Aorta (tissue), 5 donors: ENCODE data around the gene RPL18. TPM values are rescaled to one million over a fixed set of nuclear protein-coding genes. Genes with fewer than 3 reads are reported as not detected.
"Not testable (repeated sequence)": the region's sequence is repeated elsewhere in the genome, so short reads cannot be mapped to it uniquely, and the experiment has no call there.

Source experiments
- ATAC-seq: fragments of 200-7000 bp; cut with Tn5 transposase; one replicate; pipeline ENCODE4 v1.9.1; 2022; ENCODE audit warnings: moderate library complexity; ENCODE audit not compliant: low FRiP score
- DNase-seq, 2 donors: peaks; one replicate each; pipeline ENCODE4 v3.0.0-alpha.2; 2020
- H3K27ac ChIP-seq, 2 donors: one replicate each; pipeline ENCODE4 v1.5.1; 2013; ENCODE audit warnings: low read length in 2 of 2, mild to moderate bottlenecking in 2 of 2, moderate library complexity in 2 of 2, control low read depth in 1 of 2, inconsistent platforms in 1 of 2, low read depth in 1 of 2
- H3K27me3 ChIP-seq, 2 donors: one replicate each; pipeline ENCODE4 v1.6.1; 2013; ENCODE audit warnings: control low read depth in 1 of 2, low read length in 1 of 2, mild to moderate bottlenecking in 1 of 2, moderate library complexity in 1 of 2; ENCODE audit not compliant: insufficient read depth in 2 of 2, control insufficient read depth in 1 of 2
- H3K36me3 ChIP-seq, 2 donors: one replicate each; pipeline ENCODE4 v1.6.1; 2013; ENCODE audit warnings: control low read depth in 1 of 2, low read length in 1 of 2, mild to moderate bottlenecking in 1 of 2; ENCODE audit not compliant: insufficient read depth in 2 of 2, control insufficient read depth in 1 of 2
- H3K4me1 ChIP-seq, 2 donors: one replicate each; pipeline ENCODE4 v1.6.1; 2013; ENCODE audit warnings: low read length in 2 of 2, control low read depth in 1 of 2, mild to moderate bottlenecking in 1 of 2, moderate library complexity in 1 of 2; ENCODE audit not compliant: insufficient read depth in 2 of 2, control insufficient read depth in 1 of 2
- H3K4me3 ChIP-seq, 2 donors: one replicate each; pipeline ENCODE4 v1.5.1; 2013; ENCODE audit warnings: low read length in 2 of 2, control low read depth in 1 of 2, mild to moderate bottlenecking in 1 of 2
- H3K9me3 ChIP-seq: one replicate; pipeline ENCODE4 v1.6.1; 2013; ENCODE audit warnings: mild to moderate bottlenecking, low read length; ENCODE audit not compliant: control insufficient read depth
- WGBS, 2 donors: extraction: QIAGEN DNeasy Blood & Tissue Kit; methylation state at CpG; one replicate each; pipeline ENCODE4 v1.1.7; 2013; 5-methylcytosine and 5-hydroxymethylcytosine counted together
- intact Hi-C, 2 donors: fragments of 100-400 bp; cut with DNase I; formaldehyde crosslinking; loops; one replicate each; pipeline versions ENCODE4 v1.14.2 to v1.15.0; 2022
- polyA plus RNA-seq, 2 donors: library from polyadenylated mRNA; stranded (reverse); fragments of 200-250 nt; gene quantifications; one replicate each; pipeline ENCODE4 v1.2.3, GENCODE V29; 2013
- total RNA-seq, 2 donors: library from RNA; stranded (reverse); fragmentation: NEBNext Ultra II Directional; extraction: Animal tissue kit (Norgen Biotek cat#: 25700); gene quantifications; one replicate each; pipeline ENCODE4 v1.2.1, GENCODE V29; 2021
- donor health status: healthy with polysubstance abuse.
- donor health status: Bipolar disorder and iron deficiency.
- donor health status: DM: no; HTN: no; CAD: no.
- donor health status: DM: no; HTN: no; CAD: no.
- donor health status: DM: yes; HTN: yes; CAD: no.

RPL18 gene
- total and polyA plus RNA-seq, 4 donors, result 900 to 2,376 (median 1,541) TPM

GRCh38 chr19:48635263-48635965, 16.4 kb upstream of the RPL18 start:
- Histone ChIP-seq H3K27ac (peak overlapping the region; percentile 31 to 96), H3K9me3 (no peaks in the 10 kb centered on the region), H3K36me3 (no peaks in the 10 kb centered on the region), H3K27me3 (no peaks in the 10 kb centered on the region), H3K4me3 (peak overlapping the region; percentile 34 to 81), H3K4me1 (no peaks in the 10 kb centered on the region)
- ATAC-seq (peak; percentile 60), DNase-seq (peak; percentile 78 to 90)
- WGBS, 2 donors, result 1% methylated on average over 43 to 67 of the region's 67 CpGs
- intact Hi-C loops, result loop anchor here in 1 of 2 donors (10.0 kb wide), 1 partner anchor 1361 kb away; the partner anchor contains the start of gene INAFM1

GRCh38 chr19:48634424-48635262, 15.7 kb upstream of the RPL18 start:
- DNase-seq, result peak; percentile 98
- ATAC-seq, result peak; percentile 73
- no peaks in the 10 kb centered on the region for H3K36me3 ChIP-seq
- WGBS, 2 donors, result 5 to 6% methylated on average over 34 to 37 of the region's 37 CpGs
- no peaks in the 10 kb centered on the region for H3K4me1 ChIP-seq
- H3K4me3 ChIP-seq, result no peak overlapping the region
- H3K9me3 ChIP-seq, result no peaks in the 10 kb centered on the region
- intact Hi-C loops, result loop anchor here in 1 of 2 donors (10.0 kb wide), 1 partner anchor 1360 kb away; the partner anchor contains the start of gene INAFM1
- H3K27me3 ChIP-seq, result no peaks in the 10 kb centered on the region
- peak overlapping the region; percentile 31 to 96 for H3K27ac ChIP-seq

GRCh38 chr19:48634036-48634342, 15.0 kb upstream of the RPL18 start:
- Histone ChIP-seq H3K27me3 (no peaks in the 10 kb centered on the region), H3K36me3 (no peaks in the 10 kb centered on the region), H3K9me3 (no peaks in the 10 kb centered on the region), H3K27ac (peak overlapping the region in 1 of 2 donors; percentile 20), H3K4me1 (no peaks in the 10 kb centered on the region), H3K4me3 (no peak overlapping the region)
- 39 to 43% methylated on average over 7 of the region's 7 CpGs for WGBS, 2 donors
- ATAC-seq (no peak), DNase-seq (no peak)
- intact Hi-C loops, result loop anchor here in 1 of 2 donors (10.0 kb wide), 1 partner anchor 1359 kb away; the partner anchor contains the start of gene INAFM1

- WGBS, 2 donors, result 70 to 71% methylated on average over 22 of the region's 22 CpGs
- Histone ChIP-seq H3K27ac (peak overlapping the region in 1 of 2 donors; percentile 20), H3K9me3 (no peaks in the 10 kb centered on the region), H3K4me1 (no peaks in the 10 kb centered on the region), H3K4me3 (no peak overlapping the region), H3K27me3 (no peaks in the 10 kb centered on the region), H3K36me3 (no peaks in the 10 kb centered on the region)
- intact Hi-C loops, result loop anchor here in 1 of 2 donors (10.0 kb wide), 1 partner anchor 1359 kb away; the partner anchor contains the start of gene INAFM1
- no peak for ATAC-seq
- DNase-seq, result no peak
Measured at GRCh38 chr19:48633148-48634035, 14.4 kb upstream of the RPL18 start.

- no peaks in the 10 kb centered on the region for H3K27me3 ChIP-seq
- H3K4me3 ChIP-seq, result no peak overlapping the region
- no peak overlapping the region for H3K27ac ChIP-seq
- DNase-seq (no peak), ATAC-seq (no peak)
- H3K4me1 ChIP-seq, result no peaks in the 10 kb centered on the region
- no peaks in the 10 kb centered on the region for H3K9me3 ChIP-seq
- intact Hi-C loops, result loop anchor here in 1 of 2 donors (10.0 kb wide), 1 partner anchor 1358 kb away; the partner anchor contains the start of gene INAFM1
- H3K36me3 ChIP-seq, result no peaks in the 10 kb centered on the region
Measured at GRCh38 chr19:48632692-48633147, 13.7 kb upstream of the RPL18 start.

- intact Hi-C loops, result loop anchor here in 1 of 2 donors (10.0 kb wide), 1 partner anchor 1357 kb away; the partner anchor contains the start of gene INAFM1
- not testable (repeated sequence) for ATAC-seq, H3K36me3 ChIP-seq, H3K27ac ChIP-seq, H3K27me3 ChIP-seq, DNase-seq, H3K4me3 ChIP-seq, H3K9me3 ChIP-seq, H3K4me1 ChIP-seq
- WGBS, 2 donors, result 85 to 93% methylated on average over 11 of the region's 11 CpGs
Measured at GRCh38 chr19:48632286-48632685, 13.3 kb upstream of the RPL18 start.

GRCh38 chr19:48631225-48631624, 12.2 kb upstream of the RPL18 start:
- intact Hi-C loops, result loop anchor here in 1 of 2 donors (10.0 kb wide), 1 partner anchor 1356 kb away; the partner anchor contains the start of gene INAFM1
- Histone ChIP-seq H3K4me1 (no peaks in the 10 kb centered on the region), H3K27ac (peak overlapping the region in 1 of 2 donors; percentile 14), H3K27me3 (no peaks in the 10 kb centered on the region), H3K9me3 (no peaks in the 10 kb centered on the region), H3K36me3 (no peaks in the 10 kb centered on the region), H3K4me3 (no peak overlapping the region)
- ATAC-seq (no peak), DNase-seq (no peak)
- WGBS, 2 donors, result 68 to 77% methylated on average over 3 of the region's 3 CpGs
